ENCODE data around the gene SH3RF1.

Gene SH3RF1

DNA sequence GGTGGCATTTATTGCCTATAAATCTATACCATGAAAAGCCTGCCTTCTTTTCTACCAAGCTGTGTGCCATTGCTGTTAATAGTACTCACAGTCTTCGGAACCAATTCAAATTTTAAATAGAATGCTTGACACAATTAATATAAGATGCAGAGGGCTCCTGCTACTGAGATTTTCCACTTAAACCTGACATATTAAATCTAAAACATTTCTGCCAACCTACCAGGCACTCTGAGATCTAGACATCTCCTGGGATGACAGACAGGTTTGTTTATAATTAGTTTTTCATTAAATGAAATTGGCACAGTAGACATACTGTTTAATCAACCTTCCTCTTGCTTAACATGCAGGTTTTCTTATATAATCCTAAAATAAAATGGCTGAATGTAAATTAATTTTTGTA is 143.4 kb downstream of the SH3RF1 start:
- DNase-seq, result no peak

DNA sequence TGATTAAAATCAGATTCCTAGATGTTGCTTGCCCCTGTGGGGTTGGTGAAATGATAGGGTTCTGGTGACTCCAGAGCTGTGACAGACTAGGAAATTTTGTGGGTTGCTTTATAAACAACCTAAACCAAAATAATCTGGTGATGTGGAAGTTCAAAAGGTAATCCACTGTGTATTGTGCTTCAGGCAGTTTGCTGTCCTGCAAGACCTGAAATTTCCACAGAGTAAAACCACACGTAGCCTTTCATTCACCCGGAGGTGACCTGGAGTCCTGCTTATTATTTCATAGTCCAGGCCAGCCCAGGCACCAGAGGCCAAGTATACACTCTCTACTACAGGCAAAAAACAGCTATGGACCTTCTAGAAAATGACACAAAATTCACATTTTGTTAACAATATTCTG is 146.1 kb downstream of the SH3RF1 start:
- no peak for DNase-seq

GRCh38 chr4:169122422-169122821 is 148.3 kb downstream of the SH3RF1 start:
- no peak for DNase-seq

GRCh38 chr4:169121861-169122382 is 148.8 kb downstream of the SH3RF1 start:
- DNase-seq, result no peak

GRCh38 chr4:169120624-169121023 is 150.1 kb downstream of the SH3RF1 start:
- DNase-seq, result no peak

- no peak for DNase-seq
Observed at GRCh38 chr4:169119536-169119935, 151.2 kb downstream of the SH3RF1 start.

DNA sequence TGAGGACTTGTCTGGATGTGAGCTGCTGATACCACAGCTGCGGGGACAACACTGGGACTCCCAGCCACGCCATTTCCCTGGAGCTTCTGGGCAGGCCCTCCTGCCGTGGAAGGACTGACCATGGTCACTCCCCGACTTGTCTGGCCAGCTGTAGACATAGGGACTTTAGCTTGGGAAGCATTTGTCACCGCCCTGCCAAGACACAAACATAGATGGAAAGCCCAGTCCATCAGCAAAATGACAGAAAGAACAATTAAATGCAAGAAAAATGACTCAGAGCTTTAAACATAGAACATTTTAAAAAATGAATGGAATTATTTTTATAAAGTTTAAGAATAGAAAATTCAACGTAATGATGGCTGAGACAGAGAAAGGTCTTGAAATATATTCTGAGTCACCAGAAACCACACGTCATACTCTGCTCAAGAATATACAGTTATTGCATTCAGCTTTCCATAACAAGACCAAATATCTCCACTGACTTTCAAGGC is 153.1 kb downstream of the SH3RF1 start:
- DNase-seq, result no peak

DNA sequence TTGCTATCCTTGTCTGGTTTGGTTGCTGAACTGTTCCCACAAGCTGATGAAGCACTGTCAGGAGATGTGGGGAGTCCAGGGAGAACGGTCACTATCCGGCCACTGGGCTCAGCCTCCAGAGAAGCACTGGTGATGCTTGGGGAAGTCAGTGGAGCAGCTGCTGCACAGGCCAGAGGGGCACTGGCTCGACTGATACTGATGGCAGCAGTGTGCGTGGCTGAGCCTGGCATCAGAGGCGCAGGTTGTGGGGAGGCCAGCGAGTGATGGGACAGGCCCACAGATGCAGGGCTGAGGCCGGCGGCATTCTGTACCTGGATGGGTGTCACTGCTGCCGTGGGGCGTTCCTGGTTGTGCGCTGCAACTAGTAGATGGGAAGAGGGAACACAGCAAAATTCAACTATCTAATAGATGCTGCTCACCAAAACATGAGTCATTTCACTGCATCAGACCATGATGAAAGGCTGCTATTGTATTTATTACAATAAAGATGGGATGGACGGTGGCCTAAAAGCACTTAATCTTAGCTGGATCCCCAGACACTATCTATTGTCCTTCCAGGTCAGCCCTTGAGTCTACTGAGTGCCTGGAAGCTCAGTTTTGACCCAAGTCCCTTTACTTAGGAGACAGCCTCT is 154.4 kb downstream of the SH3RF1 start:
- DNase-seq, result no peak

- no peak for DNase-seq
Observed at GRCh38 chr4:169115897-169116254, 154.9 kb downstream of the SH3RF1 start.

- no peak for DNase-seq
Observed at GRCh38 chr4:169115144-169115896, 155.4 kb downstream of the SH3RF1 start.

DNA sequence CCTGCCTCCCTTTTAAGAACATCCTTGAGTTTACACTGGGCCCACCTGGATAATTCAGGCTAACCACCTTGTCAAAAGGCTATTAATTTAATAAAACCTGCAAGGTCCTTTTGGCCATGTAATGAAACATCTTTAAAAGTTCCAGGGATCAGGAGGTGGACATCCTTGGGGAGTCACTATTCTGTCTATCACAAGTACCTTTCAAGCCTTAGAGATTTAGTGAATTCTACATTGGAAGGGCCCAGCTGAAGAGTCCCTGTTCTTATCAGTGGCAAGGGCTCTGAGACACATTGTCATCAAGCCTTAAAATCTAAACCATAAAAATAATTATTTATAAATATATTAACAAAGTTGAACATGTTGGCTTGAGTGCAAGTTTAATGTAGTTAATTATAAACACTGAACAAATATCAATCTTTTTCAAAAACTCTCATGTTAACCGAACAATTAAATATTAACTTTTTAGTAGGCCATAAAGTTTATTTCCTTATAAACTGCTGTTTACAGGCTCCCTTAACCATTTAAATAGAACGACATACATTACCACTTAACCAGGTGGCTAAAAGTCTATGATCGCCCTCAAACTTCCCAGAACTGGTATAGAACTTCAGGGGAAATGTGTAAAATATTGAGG is 156.3 kb downstream of the SH3RF1 start:
- DNase-seq, result no peak

GRCh38 chr4:169110633-169111032 is 160.1 kb downstream of the SH3RF1 start:
- no peak for DNase-seq

GRCh38 chr4:169109035-169109675 is 161.6 kb downstream of the SH3RF1 start:
- DNase-seq, result no peak

- no peak for DNase-seq
Observed at GRCh38 chr4:169108303-169108702, 162.5 kb downstream of the SH3RF1 start.

GRCh38 chr4:169107528-169107927 is 163.2 kb downstream of the SH3RF1 start:
- no peak for DNase-seq

GRCh38 chr4:169106696-169107229 is 164.0 kb downstream of the SH3RF1 start:
- DNase-seq, result no peak

DNA sequence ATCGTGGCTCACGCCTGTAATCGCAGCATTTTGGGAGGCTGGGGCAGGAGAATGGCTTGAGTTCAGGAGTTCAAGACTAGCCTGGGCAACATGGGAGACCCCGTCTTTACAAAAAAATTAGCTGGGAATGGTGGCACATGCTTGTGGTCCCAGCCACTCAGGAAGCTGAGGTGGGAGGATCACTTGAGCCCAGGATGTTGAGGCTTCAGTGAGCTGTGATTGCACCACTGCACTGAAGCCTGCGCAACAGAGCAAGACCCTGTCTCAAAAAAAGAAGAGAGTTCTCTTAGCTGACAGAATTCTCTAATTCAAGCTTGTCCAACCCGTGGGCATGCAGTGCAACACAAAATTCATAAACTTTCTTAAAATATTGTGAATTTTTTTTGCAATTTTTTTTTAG is 165.1 kb downstream of the SH3RF1 start:
- DNase-seq, result no peak

- DNase-seq, result peak; percentile 38
Observed at GRCh38 chr4:169103966-169104412, 166.8 kb downstream of the SH3RF1 start.

DNA sequence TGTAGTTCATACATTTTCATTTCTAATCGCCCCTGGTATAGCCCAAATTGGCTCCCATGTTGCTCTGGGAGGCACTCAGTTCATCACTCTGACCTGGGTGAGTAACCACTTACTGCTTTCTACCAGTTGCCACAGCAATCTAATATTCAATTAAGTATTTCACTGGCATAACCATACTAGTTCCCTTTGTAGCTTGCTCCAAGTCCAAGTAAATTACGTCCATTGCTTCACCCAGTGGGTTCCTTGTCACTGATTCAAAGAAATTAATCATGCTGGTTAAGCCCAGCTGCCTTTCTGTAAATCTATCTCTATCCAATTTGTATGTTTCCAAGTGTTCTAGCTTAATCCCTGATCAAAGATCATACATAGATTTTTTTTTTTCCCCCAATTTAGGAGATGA is 168.7 kb downstream of the SH3RF1 start:
- DNase-seq, result no peak

GRCh38 chr4:169100670-169101101 is 170.1 kb downstream of the SH3RF1 start:
- no peak for DNase-seq

GRCh38 chr4:169099771-169100180 is 171.0 kb downstream of the SH3RF1 start:
- DNase-seq, result no peak

GRCh38 chr4:169098969-169099690 is 171.6 kb downstream of the SH3RF1 start:
- DNase-seq, result no peak
